BE2C (cell line): ENCODE results near the gene GDF2.

Source experiments
- DNase-seq: peaks from one replicate; pipeline ENCODE4 v3.0.0-alpha.2; 2020
- H3K27me3 ChIP-seq: fragments of 250-450 bp; sonication (Bioruptor Pico); 2 replicates; pipeline ENCODE4 v1.5.1; 2020; ENCODE audit warnings: mild to moderate bottlenecking
- H3K36me3 ChIP-seq: fragments of 250-450 bp; sonication (Bioruptor Pico); 2 replicates; pipeline ENCODE4 v1.5.1; 2020; ENCODE audit warnings: mild to moderate bottlenecking
- H3K4me1 ChIP-seq: fragments of 250-450 bp; sonication (Bioruptor Pico); 2 replicates; pipeline ENCODE4 v1.5.1; 2020
- H3K4me3 ChIP-seq: 2 replicates; pipeline ENCODE4 v1.5.1; 2011; ENCODE audit warnings: low read depth, low read length
- H3K9me3 ChIP-seq: fragments of 250-450 bp; sonication (Bioruptor Pico); 2 replicates; pipeline ENCODE4 v1.5.1; 2020
- CTCF ChIP-seq: IDR thresholded peaks from 2 replicates; pipeline ENCODE4 v1.5.1; 2012; ENCODE audit warnings: mild to moderate bottlenecking, low read depth, low read length

Gene GDF2

GRCh38 chr10:47306387-47307210 is 15.7 kb upstream of the GDF2 start:
- Histone ChIP-seq H3K4me3 (no peak overlapping the region), H3K9me3 (no peaks in the 10 kb centered on the region), H3K4me1 (no peaks in the 10 kb centered on the region), H3K36me3 (no peaks in the 10 kb centered on the region), H3K27me3 (no peaks in the 10 kb centered on the region)
- TF ChIP-seq CTCF = no peak
- DNase-seq = no peak

GRCh38 chr10:47307381-47307780 is 14.9 kb upstream of the GDF2 start:
- DNase-seq = no peak
- Histone ChIP-seq H3K4me3 (no peak overlapping the region), H3K9me3 (no peaks in the 10 kb centered on the region), H3K4me1 (no peaks in the 10 kb centered on the region), H3K27me3 (no peaks in the 10 kb centered on the region), H3K36me3 (no peaks in the 10 kb centered on the region)
- TF ChIP-seq CTCF = no peak

- Histone ChIP-seq H3K9me3 (no peaks in the 10 kb centered on the region), H3K4me1 (no peaks in the 10 kb centered on the region), H3K27me3 (no peaks in the 10 kb centered on the region), H3K36me3 (no peaks in the 10 kb centered on the region), H3K4me3 (no peak overlapping the region)
- no peak for TF ChIP-seq CTCF
- DNase-seq = no peak
These were observed 13.5 kb upstream of the GDF2 start for GRCh38 chr10:47308775-47309174.

GRCh38 chr10:47309408-47310089 is 12.7 kb upstream of the GDF2 start:
- Histone ChIP-seq H3K36me3 (no peaks in the 10 kb centered on the region), H3K4me3 (no peak overlapping the region), H3K9me3 (no peaks in the 10 kb centered on the region), H3K27me3 (no peaks in the 10 kb centered on the region), H3K4me1 (no peaks in the 10 kb centered on the region)
- TF ChIP-seq CTCF = peak; percentile 53
- DNase-seq = no peak

- DNase-seq = no peak
- no peaks in the 10 kb centered on the region for H3K36me3 ChIP-seq
- no peaks in the 10 kb centered on the region for H3K27me3 ChIP-seq
- H3K9me3 ChIP-seq = no peaks in the 10 kb centered on the region
- TF ChIP-seq CTCF = no peak
- H3K4me3 ChIP-seq = no peak overlapping the region
- no peaks in the 10 kb centered on the region for H3K4me1 ChIP-seq
These were observed 12.2 kb upstream of the GDF2 start for GRCh38 chr10:47310090-47310505.
